GM21825 (cell line): Measurements from ENCODE around the gene SULT1A1.
"Not testable (repeated sequence)": the region's sequence is repeated elsewhere in the genome, so short reads cannot be mapped to it uniquely, and the experiment has no call there.

Experiments
- ATAC-seq: cut with Tn5 transposase; IDR thresholded peaks from one replicate; pipeline ENCODE4 v1.9.1; 2021; ENCODE audit warnings: mild to moderate bottlenecking, moderate library complexity; ENCODE audit not compliant: unreplicated experiment

SULT1A1 gene

GRCh38 chr16:28592511-28592910 is 17.3 kb downstream of the SULT1A1 start:
- ATAC-seq: no peak

DNA sequence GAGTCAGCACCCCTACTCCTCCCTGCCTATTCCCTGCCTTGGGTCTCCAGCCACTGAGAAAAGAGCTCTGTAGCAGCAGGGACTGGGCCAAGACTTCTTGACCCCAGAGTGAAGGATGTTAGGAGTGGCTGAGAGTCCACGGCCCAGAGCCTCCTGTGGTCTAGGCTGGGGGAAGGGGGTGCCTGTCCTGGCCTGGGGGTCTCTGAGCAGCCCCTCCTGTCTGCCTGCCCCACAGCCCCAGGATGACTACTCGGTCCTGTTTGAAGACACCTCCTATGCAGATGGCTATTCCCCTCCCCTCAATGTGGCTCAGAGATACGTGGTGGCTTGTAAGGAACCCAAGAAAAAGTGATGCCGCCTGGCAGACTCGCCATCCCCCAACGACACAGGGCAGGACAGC is 18.5 kb downstream of the SULT1A1 start:
- ATAC-seq: no peak

DNA sequence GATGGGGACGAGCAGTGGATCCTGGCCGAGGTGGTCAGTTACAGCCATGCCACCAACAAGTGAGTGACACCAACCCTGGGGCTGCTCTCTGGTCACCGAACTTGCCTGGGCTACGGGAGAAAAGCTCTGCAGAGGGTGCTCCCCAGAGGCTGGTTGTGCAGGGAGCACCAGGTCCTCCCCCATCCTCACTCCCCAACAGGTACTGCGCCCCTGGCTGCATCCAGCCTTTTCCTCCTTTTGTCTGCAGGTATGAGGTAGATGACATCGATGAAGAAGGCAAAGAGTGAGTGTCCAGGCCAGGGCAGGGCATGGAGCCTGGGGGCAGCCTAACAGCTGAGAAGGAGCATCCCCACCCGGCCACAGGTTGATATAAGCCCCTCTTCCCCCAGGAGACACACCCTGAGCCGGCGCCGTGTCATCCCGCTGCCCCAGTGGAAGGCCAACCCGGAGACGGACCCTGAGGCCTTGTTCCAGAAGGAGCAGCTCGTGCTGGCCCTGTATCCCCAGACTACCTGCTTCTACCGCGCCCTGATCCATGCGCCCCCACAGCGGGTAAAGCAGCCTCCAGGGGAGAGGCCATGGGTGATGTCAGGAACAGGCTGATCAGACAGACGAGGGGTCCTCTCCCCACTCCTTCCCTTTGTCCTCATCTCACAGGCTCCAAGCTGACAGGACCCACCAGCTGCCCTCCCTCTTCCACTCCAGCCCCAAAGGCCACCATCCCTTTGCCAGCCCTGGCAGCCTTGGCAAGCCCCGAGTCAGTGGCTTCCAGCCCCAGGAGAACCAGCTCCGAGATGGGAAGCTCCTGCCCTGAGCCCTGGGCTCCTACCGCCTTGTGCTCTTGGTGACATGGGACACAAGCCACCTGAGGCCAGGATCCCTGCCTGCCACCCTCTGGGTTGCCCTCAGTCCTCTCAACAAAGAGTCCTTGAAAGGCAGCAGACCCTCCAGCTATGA is 19.2 kb downstream of the SULT1A1 start:
- ATAC-seq: no peak

GRCh38 chr16:28589930-28590329 is 19.9 kb downstream of the SULT1A1 start:
- no peak for ATAC-seq

GRCh38 chr16:28589069-28589468 is 20.8 kb downstream of the SULT1A1 start:
- ATAC-seq: no peak

- no peak for ATAC-seq
Measured at GRCh38 chr16:28587386-28587785, 22.5 kb downstream of the SULT1A1 start.

GRCh38 chr16:28586466-28586865 is 23.4 kb downstream of the SULT1A1 start:
- no peak for ATAC-seq

- ATAC-seq: no peak
Measured at GRCh38 chr16:28585674-28586073, 24.2 kb downstream of the SULT1A1 start.

GRCh38 chr16:28580726-28581315 is 29.0 kb downstream of the SULT1A1 start:
- ATAC-seq: no peak

GRCh38 chr16:28575446-28576109 is 34.3 kb downstream of the SULT1A1 start:
- no peak for ATAC-seq

GRCh38 chr16:28574925-28575324 is 34.9 kb downstream of the SULT1A1 start:
- ATAC-seq: no peak

- no peak for ATAC-seq
Measured at GRCh38 chr16:28573738-28574718, 35.8 kb downstream of the SULT1A1 start.

GRCh38 chr16:28572696-28573510 is 36.9 kb downstream of the SULT1A1 start:
- ATAC-seq: no peak

- no peak for ATAC-seq
Measured at GRCh38 chr16:28569968-28570752, 39.7 kb downstream of the SULT1A1 start.

DNA sequence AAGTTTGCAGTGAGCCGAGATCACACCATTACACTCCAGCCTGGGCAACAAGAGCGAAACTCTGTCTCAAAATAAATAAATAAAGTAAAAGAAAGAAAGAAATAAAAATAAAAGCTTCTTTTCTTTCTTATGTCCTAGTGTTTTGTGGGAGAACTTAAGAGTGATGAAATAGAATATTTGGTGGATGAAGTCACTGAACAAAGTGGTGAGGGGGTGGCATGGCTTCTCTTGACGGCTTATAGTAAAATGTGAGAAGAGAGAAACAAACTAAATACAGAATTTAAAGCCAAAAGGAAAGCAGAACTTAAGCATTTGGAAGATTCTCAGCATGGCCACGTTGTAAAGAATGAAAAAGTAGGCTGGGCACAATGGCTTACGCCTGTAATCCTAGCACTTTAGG is 40.8 kb downstream of the SULT1A1 start:
- ATAC-seq: no peak

GRCh38 chr16:28567292-28567691 is 42.6 kb downstream of the SULT1A1 start:
- ATAC-seq: no peak

GRCh38 chr16:28566233-28566925 is 43.5 kb downstream of the SULT1A1 start:
- ATAC-seq: not testable (repeated sequence)

DNA sequence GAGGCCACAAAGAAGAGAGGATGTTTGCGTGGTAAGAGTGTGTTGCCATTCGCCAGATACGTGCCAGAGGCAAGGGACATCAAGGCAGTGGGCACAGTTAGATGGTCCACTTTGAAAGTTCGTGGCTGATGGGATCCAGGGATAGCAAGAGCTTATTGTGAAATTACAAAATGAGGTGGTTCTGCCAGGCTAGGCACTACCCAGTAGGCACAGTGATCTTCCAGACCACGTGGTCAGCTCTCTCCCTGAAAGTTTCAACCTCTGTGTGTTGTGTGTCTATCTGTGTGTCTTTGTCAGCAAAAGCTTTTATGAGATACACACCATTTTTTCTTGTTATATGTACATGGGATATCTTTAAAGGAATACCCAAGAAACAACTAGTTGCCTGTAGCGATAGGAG is 46.6 kb downstream of the SULT1A1 start:
- no peak for ATAC-seq
